Measurements from ENCODE around the gene RASGRF1. TPM values are rescaled to one million over a fixed set of nuclear protein-coding genes. Genes with fewer than 3 reads are reported as not detected.

The RASGRF1 gene, protein sequence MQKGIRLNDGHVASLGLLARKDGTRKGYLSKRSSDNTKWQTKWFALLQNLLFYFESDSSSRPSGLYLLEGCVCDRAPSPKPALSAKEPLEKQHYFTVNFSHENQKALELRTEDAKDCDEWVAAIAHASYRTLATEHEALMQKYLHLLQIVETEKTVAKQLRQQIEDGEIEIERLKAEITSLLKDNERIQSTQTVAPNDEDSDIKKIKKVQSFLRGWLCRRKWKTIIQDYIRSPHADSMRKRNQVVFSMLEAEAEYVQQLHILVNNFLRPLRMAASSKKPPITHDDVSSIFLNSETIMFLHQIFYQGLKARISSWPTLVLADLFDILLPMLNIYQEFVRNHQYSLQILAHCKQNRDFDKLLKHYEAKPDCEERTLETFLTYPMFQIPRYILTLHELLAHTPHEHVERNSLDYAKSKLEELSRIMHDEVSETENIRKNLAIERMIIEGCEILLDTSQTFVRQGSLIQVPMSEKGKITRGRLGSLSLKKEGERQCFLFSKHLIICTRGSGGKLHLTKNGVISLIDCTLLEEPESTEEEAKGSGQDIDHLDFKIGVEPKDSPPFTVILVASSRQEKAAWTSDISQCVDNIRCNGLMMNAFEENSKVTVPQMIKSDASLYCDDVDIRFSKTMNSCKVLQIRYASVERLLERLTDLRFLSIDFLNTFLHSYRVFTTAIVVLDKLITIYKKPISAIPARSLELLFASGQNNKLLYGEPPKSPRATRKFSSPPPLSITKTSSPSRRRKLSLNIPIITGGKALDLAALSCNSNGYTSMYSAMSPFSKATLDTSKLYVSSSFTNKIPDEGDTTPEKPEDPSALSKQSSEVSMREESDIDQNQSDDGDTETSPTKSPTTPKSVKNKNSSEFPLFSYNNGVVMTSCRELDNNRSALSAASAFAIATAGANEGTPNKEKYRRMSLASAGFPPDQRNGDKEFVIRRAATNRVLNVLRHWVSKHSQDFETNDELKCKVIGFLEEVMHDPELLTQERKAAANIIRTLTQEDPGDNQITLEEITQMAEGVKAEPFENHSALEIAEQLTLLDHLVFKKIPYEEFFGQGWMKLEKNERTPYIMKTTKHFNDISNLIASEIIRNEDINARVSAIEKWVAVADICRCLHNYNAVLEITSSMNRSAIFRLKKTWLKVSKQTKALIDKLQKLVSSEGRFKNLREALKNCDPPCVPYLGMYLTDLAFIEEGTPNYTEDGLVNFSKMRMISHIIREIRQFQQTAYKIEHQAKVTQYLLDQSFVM (N-terminal part only)
- total RNA-seq, result not detected in 2 replicates

GRCh38 chr15:79090487-79091203, at the start of gene RASGRF1:
Gene RASGRF1 (minus strand): TSS chr15:79090780. CDS start chr15:79090498, 282 bp downstream.

DNA sequence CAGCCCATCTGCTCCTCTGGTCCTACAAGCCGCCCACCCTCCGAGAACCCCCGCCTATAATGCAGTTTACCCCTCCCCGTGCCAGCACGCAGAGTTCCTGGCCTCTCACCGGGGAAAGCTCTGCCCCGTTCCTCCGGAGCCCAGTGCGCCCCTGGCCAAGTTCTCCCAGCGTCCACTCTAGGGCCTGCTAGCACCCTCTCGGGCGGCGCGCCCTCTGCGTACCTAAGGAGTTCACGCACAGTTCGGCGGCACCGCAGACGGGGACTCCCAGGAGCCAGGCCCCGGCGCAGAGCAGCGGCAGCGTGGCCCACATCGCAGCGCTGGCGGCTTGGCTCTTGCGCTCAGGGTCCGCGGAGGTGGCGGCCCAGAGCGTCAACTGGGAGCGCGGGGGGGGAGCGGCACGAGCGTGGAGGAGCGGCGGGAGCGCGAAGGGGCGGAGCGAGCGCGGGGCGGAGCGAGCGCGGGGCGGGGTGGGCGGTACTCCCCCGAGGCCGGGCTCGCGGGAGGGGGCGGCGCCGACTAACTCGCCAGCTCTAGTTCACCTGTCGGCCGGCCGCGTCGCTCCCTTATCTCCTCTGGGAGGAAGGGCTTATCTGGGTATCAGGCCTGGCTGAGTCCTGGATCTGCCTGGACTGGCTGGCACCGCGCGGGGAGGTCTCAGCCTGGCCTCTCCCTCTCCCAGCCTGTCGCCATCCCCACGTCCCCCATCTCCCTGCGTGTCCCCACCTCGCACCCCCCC, 145.7 kb downstream of the RASGRF1 start, which contains the start of gene CTSH:
Gene CTSH (minus strand): TSS at position 378 of the 739 bp plus-strand sequence. CDS start 65 bp downstream, at position 313.

Other genes with a start within 250 kb of the RASGRF1 start
- 192 and 241 TPM in 2 replicates for gene MORF4L1, start 217.9 kb downstream of the RASGRF1 start, total RNA-seq
- 2.5 and 5.5 TPM in 2 replicates for gene CTSH, start 145.7 kb downstream of the RASGRF1 start, total RNA-seq
- gene ANKRD34C, start 191.9 kb upstream of the RASGRF1 start, total RNA-seq, result not detected in 2 replicates
- gene TMED3, start 220.3 kb upstream of the RASGRF1 start, total RNA-seq, result 81.3 and 87.8 TPM in 2 replicates

Measured in subcutaneous preadipocyte (primary cell).